B cell (primary cell): ENCODE data around the gene ANKRD44.

ENCODE experiments used
- CTCF ChIP-seq: fragments of 200-600 bp; IDR thresholded peaks from one replicate; pipeline ENCODE4 v1.8.0; 2022; ENCODE audit warnings: antibody characterized with exemption, mild to moderate bottlenecking
- EZH2 ChIP-seq: IDR thresholded peaks from 2 replicates; pipeline ENCODE4 v1.6.1; 2012; ENCODE audit warnings: borderline replicate concordance, low read depth, mild to moderate bottlenecking, moderate library complexity, low read length; ENCODE audit not compliant: insufficient read depth, poor library complexity, severe bottlenecking

GRCh38 chr2:197145471-197146056 lies 165.0 kb downstream of the ANKRD44 start:
- TF ChIP-seq CTCF (no peak), EZH2 (no peak)
